Tibial nerve (tissue), 3 donors: ENCODE measurements around the gene CACNA1A.

Source experiments
- CTCF ChIP-seq, 5 experiments: fragments of 200-600 bp in 3 of 5; fragments of 450-650 bp in 2 of 5; sonication (generic) in 3 of 5; IDR thresholded peaks; one replicate each; pipeline ENCODE4 v1.5.1; 2016 to 2019; ENCODE audit warnings: antibody characterized with exemption in 5 of 5, mild to moderate bottlenecking in 3 of 5, moderate library complexity in 2 of 5
- POLR2A ChIP-seq, 2 donors: fragments of 450-650 bp; IDR thresholded peaks; one replicate each; pipeline ENCODE4 v1.6.1; 2017; ENCODE audit warnings: antibody characterized with exemption in 2 of 2, mild to moderate bottlenecking in 2 of 2, moderate library complexity in 2 of 2

DNA sequence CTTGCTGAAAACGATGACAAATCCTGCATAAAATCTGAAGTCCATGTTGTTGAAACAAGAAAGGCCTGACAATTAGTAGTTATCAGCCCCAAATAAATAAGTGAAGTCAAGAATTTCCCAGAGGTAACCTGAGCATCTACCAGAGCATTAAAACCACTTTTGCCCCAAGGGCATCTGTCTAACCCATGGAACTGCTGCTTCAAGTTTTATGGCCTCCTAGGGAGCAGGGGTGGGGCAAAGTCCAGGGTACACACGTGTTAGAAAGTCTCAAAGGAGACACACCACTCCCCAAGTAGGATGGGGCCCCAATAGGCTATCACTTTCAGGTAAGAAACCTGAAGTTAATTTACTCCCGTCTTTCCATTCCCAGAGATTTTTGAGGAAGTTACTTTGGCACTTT, 81.1 kb downstream of the CACNA1A start:
- TF ChIP-seq POLR2A (IDR thresholded peaks at IDR 0.05): no peak
- TF ChIP-seq CTCF (IDR thresholded peaks at IDR 0.05): no peak
